Neuronal stem cell (in vitro differentiated cells): ENCODE results near the gene MX1.
"Not testable (repeated sequence)": the region's sequence is repeated elsewhere in the genome, so short reads cannot be mapped to it uniquely, and the experiment has no call there.

ENCODE experiments used
- DNase-seq: peaks from one replicate; pipeline ENCODE4 v3.0.0-alpha.2; 2013; ENCODE audit warnings: low spot score
- H2AFZ ChIP-seq: one replicate; pipeline ENCODE4 v1.6.1; 2013; ENCODE audit warnings: mild to moderate bottlenecking, low read length, inconsistent platforms
- H2AK5ac ChIP-seq: 2 replicates; pipeline ENCODE4 v1.6.1; 2013; ENCODE audit warnings: low read depth, mild to moderate bottlenecking, inconsistent platforms, low read length, moderate library complexity, mixed read lengths
- H2BK120ac ChIP-seq: 2 replicates; pipeline ENCODE4 v1.6.1; 2013; ENCODE audit warnings: low read depth, mild to moderate bottlenecking, inconsistent platforms, low read length, moderate library complexity, mixed read lengths
- H2BK12ac ChIP-seq: one replicate; pipeline ENCODE4 v1.6.1; 2013; ENCODE audit warnings: low read length, inconsistent platforms
- H2BK15ac ChIP-seq: 2 replicates; pipeline ENCODE4 v1.6.1; 2013; ENCODE audit warnings: mild to moderate bottlenecking, low read length, inconsistent platforms, mixed read lengths
- H2BK5ac ChIP-seq: one replicate; pipeline ENCODE4 v1.6.1; 2013; ENCODE audit warnings: inconsistent platforms, mild to moderate bottlenecking, low read length, moderate library complexity
- H3K14ac ChIP-seq: one replicate; pipeline ENCODE4 v1.6.1; 2013; ENCODE audit warnings: low read length, inconsistent platforms
- H3K18ac ChIP-seq: 2 replicates; pipeline ENCODE4 v1.6.1; 2013; ENCODE audit warnings: low read length, inconsistent platforms
- H3K23ac ChIP-seq: 2 replicates; pipeline ENCODE4 v1.6.1; 2013; ENCODE audit warnings: low read depth, mild to moderate bottlenecking, mixed read lengths, low read length, inconsistent platforms; ENCODE audit not compliant: poor library complexity
- H3K27ac ChIP-seq: replicated peaks from 3 replicates; pipeline ENCODE4 v1.5.1; 2013; ENCODE audit warnings: low read length, inconsistent platforms
- H3K27me3 ChIP-seq, 3 experiments: 2 replicates each; pipeline ENCODE4 v1.6.1; 2013; ENCODE audit warnings: low read length in 3 of 3, mild to moderate bottlenecking in 2 of 3, inconsistent platforms in 1 of 3, low read depth in 1 of 3, mixed read lengths in 1 of 3, moderate library complexity in 1 of 3; ENCODE audit not compliant: control insufficient read depth in 3 of 3, insufficient read depth in 3 of 3
- H3K36me3 ChIP-seq, 2 donors: replicated peaks in 1 of 2; 2 replicates each; pipeline ENCODE4 v1.6.1; 2013; ENCODE audit warnings: low read length in 2 of 2; ENCODE audit not compliant: control insufficient read depth in 2 of 2, insufficient read depth in 2 of 2
- H3K4ac ChIP-seq: 2 replicates; pipeline ENCODE4 v1.6.1; 2013; ENCODE audit warnings: inconsistent platforms, mild to moderate bottlenecking, low read length, moderate library complexity
- H3K4me1 ChIP-seq, 2 donors: 1 replicate in 1 of 2; 2 replicates in 1 of 2; pipeline ENCODE4 v1.6.1; 2013; ENCODE audit warnings: low read length in 2 of 2, low read depth in 1 of 2; ENCODE audit not compliant: control insufficient read depth in 2 of 2, insufficient read depth in 1 of 2
- H3K4me2 ChIP-seq: one replicate; pipeline ENCODE4 v1.6.1; 2013; ENCODE audit warnings: mild to moderate bottlenecking, low read length, inconsistent platforms; ENCODE audit not compliant: insufficient read depth, poor library complexity, severe bottlenecking
- H3K4me3 ChIP-seq, 2 donors: 2 replicates each; pipeline ENCODE4 v1.5.1; 2013; ENCODE audit warnings: low read length in 2 of 2, mild to moderate bottlenecking in 2 of 2, inconsistent platforms in 1 of 2, moderate library complexity in 1 of 2
- H3K79me1 ChIP-seq: one replicate; pipeline ENCODE4 v1.6.1; 2013; ENCODE audit warnings: low read depth, mild to moderate bottlenecking, inconsistent platforms, low read length, moderate library complexity
- H3K9ac ChIP-seq: one replicate; pipeline ENCODE4 v1.6.1; 2013; ENCODE audit warnings: mild to moderate bottlenecking, low read depth, low read length, inconsistent platforms; ENCODE audit not compliant: poor library complexity
- H3K9me3 ChIP-seq, 2 donors: replicated peaks in 1 of 2; 2 replicates each; pipeline versions ENCODE3 to v1.6.1; 2013; ENCODE audit warnings: low read length in 2 of 2, mild to moderate bottlenecking in 2 of 2, inconsistent platforms in 1 of 2, low read depth in 1 of 2, mixed read lengths in 1 of 2, moderate library complexity in 1 of 2; ENCODE audit not compliant: control insufficient read depth in 2 of 2, insufficient read depth in 1 of 2
- H4K8ac ChIP-seq: one replicate; pipeline ENCODE4 v1.6.1; 2013; ENCODE audit warnings: low read depth, mild to moderate bottlenecking, inconsistent platforms, low read length, moderate library complexity
- H4K91ac ChIP-seq: one replicate; pipeline ENCODE4 v1.6.1; 2013; ENCODE audit warnings: low read length, low read depth, mild to moderate bottlenecking, inconsistent platforms; ENCODE audit not compliant: poor library complexity
- WGBS, 2 donors: extraction: QIAGEN DNeasy Blood & Tissue Kit; methylation state at CpG; one replicate each; pipeline ENCODE4 v1.1.7; 2013; ENCODE audit warnings: missing lambda C conversion rate in 2 of 2, mixed read lengths in 1 of 2; ENCODE audit not compliant: insufficient read length in 2 of 2, insufficient replicate concordance in 1 of 2; ENCODE audit errors: extremely low coverage in 2 of 2; 5-methylcytosine and 5-hydroxymethylcytosine counted together

Gene MX1

GRCh38 chr21:41418956-41419680 is 6.9 kb upstream of the MX1 start:
- Histone ChIP-seq H2AK5ac (no peak overlapping the region), H3K4ac (no peak overlapping the region), H2BK12ac (no peak overlapping the region), H3K4me3 (no peak overlapping the region), H3K36me3 (no peaks in the 10 kb centered on the region), H3K4me1 (peaks cover 0 to 2% of the 10 kb centered on the region in 2 donors), H3K27me3 (no peaks in the 10 kb centered on the region), H3K18ac (no peak overlapping the region), H2BK5ac (no peak overlapping the region), H3K9ac (no peak overlapping the region), H2BK15ac (no peak overlapping the region), H3K4me2 (no peak overlapping the region), H4K8ac (no peak overlapping the region), H2AFZ (no peak overlapping the region), H3K14ac (no peak overlapping the region), H3K79me1 (no peaks in the 10 kb centered on the region), H3K27ac (no peak overlapping the region), H4K91ac (no peak overlapping the region), H2BK120ac (no peak overlapping the region), H3K23ac (no peak overlapping the region), H3K9me3 (no peaks in the 10 kb centered on the region)
- DNase-seq = no peak
- WGBS, 2 donors = no CpG with 5 or more reads among the region's 11 CpGs

GRCh38 chr21:41419921-41420862 is 5.8 kb upstream of the MX1 start:
- no peaks in the 10 kb centered on the region for H3K9me3 ChIP-seq
- peak overlapping the region; percentile 31 for H3K4ac ChIP-seq
- peak overlapping the region; percentile 45 for H2BK15ac ChIP-seq
- no peaks in the 10 kb centered on the region for H3K27me3 ChIP-seq
- H3K18ac ChIP-seq = peak overlapping the region; percentile 91
- H3K79me1 ChIP-seq = no peaks in the 10 kb centered on the region
- WGBS, 2 donors = no CpG with 5 or more reads among the region's 54 CpGs
- peak overlapping the region; percentile 10 for H2BK5ac ChIP-seq
- no peak overlapping the region for H2AK5ac ChIP-seq
- H4K91ac ChIP-seq = no peak overlapping the region
- H4K8ac ChIP-seq = no peak overlapping the region
- H3K4me1 ChIP-seq = peaks cover 0 to 2% of the 10 kb centered on the region in 2 donors
- no peak overlapping the region for H2BK120ac ChIP-seq
- H3K14ac ChIP-seq = peak overlapping the region; percentile 86
- H3K23ac ChIP-seq = peak overlapping the region; percentile 90
- H3K9ac ChIP-seq = peak overlapping the region; percentile 56
- H3K27ac ChIP-seq = no peak overlapping the region
- peak overlapping the region; percentile 55 to 65 for H3K4me3 ChIP-seq
- peak; percentile 38 for DNase-seq
- H2BK12ac ChIP-seq = peak overlapping the region; percentile 88
- no peaks in the 10 kb centered on the region for H3K36me3 ChIP-seq
- H3K4me2 ChIP-seq = peak overlapping the region; percentile 57
- H2AFZ ChIP-seq = peak overlapping the region; percentile 94

DNA sequence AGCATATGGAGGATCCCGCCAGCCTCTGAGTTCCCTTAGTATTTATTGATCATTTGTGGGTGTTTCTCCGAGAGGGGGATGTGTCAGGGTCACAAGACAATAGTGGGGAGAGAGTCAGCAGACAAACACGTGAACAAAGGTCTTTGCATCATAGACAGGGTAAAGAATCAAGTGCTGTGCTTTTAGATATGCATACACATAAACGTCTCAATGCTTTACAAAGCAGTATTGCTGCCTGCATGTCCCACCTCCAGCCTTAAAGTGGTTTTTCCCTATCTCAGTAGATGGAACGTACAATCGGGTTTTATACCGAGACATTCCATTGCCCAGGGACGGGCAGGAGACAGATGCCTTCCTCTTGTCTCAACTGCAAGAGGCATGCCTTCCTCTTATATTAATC is 5.0 kb upstream of the MX1 start:
- H2BK12ac ChIP-seq, H3K27ac ChIP-seq, H3K23ac ChIP-seq, H3K79me1 ChIP-seq, H4K8ac ChIP-seq, H3K27me3 ChIP-seq, H3K36me3 ChIP-seq, H3K4me2 ChIP-seq, H2BK15ac ChIP-seq, H2BK120ac ChIP-seq, H3K9ac ChIP-seq, DNase-seq, H3K4ac ChIP-seq, H3K14ac ChIP-seq, H3K4me3 ChIP-seq, H3K9me3 ChIP-seq, H3K4me1 ChIP-seq, H4K91ac ChIP-seq, H2AK5ac ChIP-seq, H2BK5ac ChIP-seq, H3K18ac ChIP-seq: not testable (repeated sequence)
- H2AFZ ChIP-seq = peak overlapping the region; percentile 94
- WGBS, 2 donors = no CpG with 5 or more reads among the region's 8 CpGs
